ENCODE data around the gene HSPA1B.

- TF ChIP-seq, protein P1, sequence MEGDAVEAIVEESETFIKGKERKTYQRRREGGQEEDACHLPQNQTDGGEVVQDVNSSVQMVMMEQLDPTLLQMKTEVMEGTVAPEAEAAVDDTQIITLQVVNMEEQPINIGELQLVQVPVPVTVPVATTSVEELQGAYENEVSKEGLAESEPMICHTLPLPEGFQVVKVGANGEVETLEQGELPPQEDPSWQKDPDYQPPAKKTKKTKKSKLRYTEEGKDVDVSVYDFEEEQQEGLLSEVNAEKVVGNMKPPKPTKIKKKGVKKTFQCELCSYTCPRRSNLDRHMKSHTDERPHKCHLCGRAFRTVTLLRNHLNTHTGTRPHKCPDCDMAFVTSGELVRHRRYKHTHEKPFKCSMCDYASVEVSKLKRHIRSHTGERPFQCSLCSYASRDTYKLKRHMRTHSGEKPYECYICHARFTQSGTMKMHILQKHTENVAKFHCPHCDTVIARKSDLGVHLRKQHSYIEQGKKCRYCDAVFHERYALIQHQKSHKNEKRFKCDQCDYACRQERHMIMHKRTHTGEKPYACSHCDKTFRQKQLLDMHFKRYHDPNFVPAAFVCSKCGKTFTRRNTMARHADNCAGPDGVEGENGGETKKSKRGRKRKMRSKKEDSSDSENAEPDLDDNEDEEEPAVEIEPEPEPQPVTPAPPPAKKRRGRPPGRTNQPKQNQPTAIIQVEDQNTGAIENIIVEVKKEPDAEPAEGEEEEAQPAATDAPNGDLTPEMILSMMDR (conservative IDR thresholded peaks at IDR 0.05; ENCODE audit: low read length): no peak
- TF ChIP-seq EZH2phosphoT487 (IDR thresholded peaks at IDR 0.05; ENCODE audit: borderline replicate concordance, low read depth, low read length): no peak
These were observed at the start of gene HSPA1B for GRCh38 chr6:31827286-31828079.

Data from OCI-LY7 (cell line).